T-helper 2 cell treated with Interferon-gamma antibody and Interleukin-4, amounts not matched to agents 5 μg/mL and 100 μg/mL, for 36 hours (primary cell): ENCODE results near the gene UGT1A4.
A peak's percentile ranks its signal among the peaks of the same experiment; 100 is the strongest.

Experiments used
- DNase-seq: peaks from one replicate; pipeline ENCODE4 v3.0.0; 2021; ENCODE audit warnings: low spot score
- H3K27ac Mint-ChIP-seq: one replicate; pipeline ENCODE4 v1.8.0; 2021; ENCODE audit warnings: mild to moderate bottlenecking, mixed read lengths
- H3K27me3 Mint-ChIP-seq: one replicate; pipeline ENCODE4 v1.8.0; 2021; ENCODE audit warnings: low read depth, mixed read lengths
- H3K36me3 Mint-ChIP-seq: one replicate; pipeline ENCODE4 v1.8.0; 2021; ENCODE audit warnings: low read depth, mixed read lengths
- H3K4me1 Mint-ChIP-seq: one replicate; pipeline ENCODE4 v1.8.0; 2021; ENCODE audit warnings: low read depth, mixed read lengths
- H3K4me3 Mint-ChIP-seq: one replicate; pipeline ENCODE4 v1.8.0; 2022; ENCODE audit warnings: mild to moderate bottlenecking, moderate library complexity, mixed read lengths
- H3K9me3 Mint-ChIP-seq: one replicate; pipeline ENCODE4 v1.8.0; 2021; ENCODE audit warnings: mixed read lengths

UGT1A4 gene

GRCh38 chr2:233772153-233772552, 53.6 kb downstream of the UGT1A4 start:
- DNase-seq, result no peak
- Mint-ChIP-seq H3K4me3 (no peak overlapping the region), H3K4me1 (no peaks in the 10 kb centered on the region), H3K9me3 (peaks cover 3% of the 10 kb centered on the region), H3K27me3 (no peaks in the 10 kb centered on the region), H3K36me3 (no peaks in the 10 kb centered on the region), H3K27ac (no peak overlapping the region)

GRCh38 chr2:233772583-233772982, 54.0 kb downstream of the UGT1A4 start:
- Mint-ChIP-seq H3K4me1 (no peaks in the 10 kb centered on the region), H3K36me3 (no peaks in the 10 kb centered on the region), H3K9me3 (peaks cover 3% of the 10 kb centered on the region), H3K4me3 (no peak overlapping the region), H3K27ac (no peak overlapping the region), H3K27me3 (no peaks in the 10 kb centered on the region)
- no peak for DNase-seq

- no peaks in the 10 kb centered on the region for H3K27me3 Mint-ChIP-seq
- no peak for DNase-seq
- no peaks in the 10 kb centered on the region for H3K4me1 Mint-ChIP-seq
- peaks cover 3% of the 10 kb centered on the region for H3K9me3 Mint-ChIP-seq
- H3K4me3 Mint-ChIP-seq, result no peak overlapping the region
- H3K27ac Mint-ChIP-seq, result no peak overlapping the region
- no peaks in the 10 kb centered on the region for H3K36me3 Mint-ChIP-seq
Observed at GRCh38 chr2:233773854-233774253, 55.3 kb downstream of the UGT1A4 start.

- Mint-ChIP-seq H3K4me3 (no peak overlapping the region), H3K4me1 (no peaks in the 10 kb centered on the region), H3K36me3 (no peaks in the 10 kb centered on the region), H3K27me3 (no peaks in the 10 kb centered on the region), H3K9me3 (peaks cover 3% of the 10 kb centered on the region), H3K27ac (no peak overlapping the region)
- no peak for DNase-seq
Observed at GRCh38 chr2:233775414-233775813, 56.9 kb downstream of the UGT1A4 start.

- H3K9me3 Mint-ChIP-seq, result peaks cover 3% of the 10 kb centered on the region
- H3K27me3 Mint-ChIP-seq, result peaks cover 8% of the 10 kb centered on the region
- no peak within 1 kb of the TSS for H3K27ac Mint-ChIP-seq
- no peak within 1 kb of the TSS for H3K4me3 Mint-ChIP-seq
- DNase-seq, result no peak
- no peaks in the 10 kb centered on the region for H3K36me3 Mint-ChIP-seq
- no peaks in the 10 kb centered on the region for H3K4me1 Mint-ChIP-seq
Observed at GRCh38 chr2:233778030-233778429, 59.5 kb downstream of the UGT1A4 start, which contains the start of gene MROH2A. Gene MROH2A (plus strand): TSS chr2:233778330. CDS start chr2:233779359, 1,029 bp downstream.

- Mint-ChIP-seq H3K27me3 (peaks cover 10% of the 10 kb centered on the region), H3K36me3 (no peaks in the 10 kb centered on the region), H3K27ac (no peak overlapping the region), H3K4me1 (no peaks in the 10 kb centered on the region), H3K4me3 (no peak overlapping the region), H3K9me3 (peaks cover 3% of the 10 kb centered on the region)
- no peak for DNase-seq
Observed at GRCh38 chr2:233779722-233780121, 61.2 kb downstream of the UGT1A4 start.

- no peak for DNase-seq
- no peaks in the 10 kb centered on the region for H3K4me1 Mint-ChIP-seq
- H3K36me3 Mint-ChIP-seq, result no peaks in the 10 kb centered on the region
- peaks cover 3% of the 10 kb centered on the region for H3K9me3 Mint-ChIP-seq
- no peak overlapping the region for H3K27ac Mint-ChIP-seq
- H3K4me3 Mint-ChIP-seq, result no peak overlapping the region
- H3K27me3 Mint-ChIP-seq, result peaks cover 10% of the 10 kb centered on the region
Observed at GRCh38 chr2:233780771-233781170, 62.2 kb downstream of the UGT1A4 start.

- H3K27ac Mint-ChIP-seq, result no peak overlapping the region
- H3K27me3 Mint-ChIP-seq, result no peaks in the 10 kb centered on the region
- no peaks in the 10 kb centered on the region for H3K36me3 Mint-ChIP-seq
- H3K9me3 Mint-ChIP-seq, result no peaks in the 10 kb centered on the region
- H3K4me1 Mint-ChIP-seq, result no peaks in the 10 kb centered on the region
- no peak overlapping the region for H3K4me3 Mint-ChIP-seq
- DNase-seq, result no peak
Observed at GRCh38 chr2:233789554-233789953, 71.0 kb downstream of the UGT1A4 start.

- no peak for DNase-seq
- H3K4me3 Mint-ChIP-seq, result no peak overlapping the region
- no peaks in the 10 kb centered on the region for H3K36me3 Mint-ChIP-seq
- no peaks in the 10 kb centered on the region for H3K4me1 Mint-ChIP-seq
- no peaks in the 10 kb centered on the region for H3K9me3 Mint-ChIP-seq
- H3K27ac Mint-ChIP-seq, result peak overlapping the region; percentile 1
- H3K27me3 Mint-ChIP-seq, result no peaks in the 10 kb centered on the region
Observed at GRCh38 chr2:233791151-233791882, 72.8 kb downstream of the UGT1A4 start.

GRCh38 chr2:233791883-233792329, 73.4 kb downstream of the UGT1A4 start:
- Mint-ChIP-seq H3K4me3 (no peak overlapping the region), H3K9me3 (no peaks in the 10 kb centered on the region), H3K27me3 (no peaks in the 10 kb centered on the region), H3K27ac (no peak overlapping the region), H3K4me1 (no peaks in the 10 kb centered on the region), H3K36me3 (no peaks in the 10 kb centered on the region)
- no peak for DNase-seq

GRCh38 chr2:233792720-233793119, 74.2 kb downstream of the UGT1A4 start:
- no peaks in the 10 kb centered on the region for H3K27me3 Mint-ChIP-seq
- no peak for DNase-seq
- no peaks in the 10 kb centered on the region for H3K36me3 Mint-ChIP-seq
- no peak overlapping the region for H3K27ac Mint-ChIP-seq
- no peak overlapping the region for H3K4me3 Mint-ChIP-seq
- no peaks in the 10 kb centered on the region for H3K4me1 Mint-ChIP-seq
- no peaks in the 10 kb centered on the region for H3K9me3 Mint-ChIP-seq

GRCh38 chr2:233793465-233794127, 75.1 kb downstream of the UGT1A4 start:
- DNase-seq, result no peak
- H3K4me1 Mint-ChIP-seq, result no peaks in the 10 kb centered on the region
- H3K27ac Mint-ChIP-seq, result no peak overlapping the region
- no peak overlapping the region for H3K4me3 Mint-ChIP-seq
- no peaks in the 10 kb centered on the region for H3K27me3 Mint-ChIP-seq
- H3K9me3 Mint-ChIP-seq, result no peaks in the 10 kb centered on the region
- no peaks in the 10 kb centered on the region for H3K36me3 Mint-ChIP-seq

- Mint-ChIP-seq H3K27me3 (no peaks in the 10 kb centered on the region), H3K4me3 (no peak overlapping the region), H3K9me3 (no peaks in the 10 kb centered on the region), H3K27ac (no peak overlapping the region), H3K4me1 (no peaks in the 10 kb centered on the region), H3K36me3 (no peaks in the 10 kb centered on the region)
- no peak for DNase-seq
Observed at GRCh38 chr2:233794128-233794658, 75.7 kb downstream of the UGT1A4 start.

GRCh38 chr2:233795735-233796171, 77.2 kb downstream of the UGT1A4 start:
- Mint-ChIP-seq H3K4me3 (no peak overlapping the region), H3K36me3 (no peaks in the 10 kb centered on the region), H3K9me3 (no peaks in the 10 kb centered on the region), H3K27ac (no peak overlapping the region), H3K4me1 (no peaks in the 10 kb centered on the region), H3K27me3 (no peaks in the 10 kb centered on the region)
- DNase-seq, result no peak
